Activated CD4-positive, alpha-beta T cell treated with anti-CD3 and anti-CD28 coated beads, Interleukin-2, amount 50 U/mL, for 4 hours (primary cell): Measurements from ENCODE around the gene PLBD2.

Source experiments
- DNase-seq, 2 experiments: peaks; one replicate each; pipeline ENCODE4 v3.0.0-alpha.2; 2020

PLBD2 gene

GRCh38 chr12:113397497-113398197 is 39.3 kb downstream of the PLBD2 start:
- no peak for DNase-seq

- no peak for DNase-seq
These were observed 40.2 kb downstream of the PLBD2 start for GRCh38 chr12:113398346-113399290.

- DNase-seq = no peak
These were observed 41.1 kb downstream of the PLBD2 start for GRCh38 chr12:113399490-113399889.

GRCh38 chr12:113400362-113400761 is 42.0 kb downstream of the PLBD2 start:
- no peak for DNase-seq

GRCh38 chr12:113401066-113402000 is 42.9 kb downstream of the PLBD2 start:
- DNase-seq = no peak

- DNase-seq = no peak
These were observed 44.3 kb downstream of the PLBD2 start for GRCh38 chr12:113402586-113403260.

GRCh38 chr12:113403435-113404415 is 45.3 kb downstream of the PLBD2 start, which contains the start of gene SDS:
Gene SDS (minus strand): TSS chr12:113403887. CDS start chr12:113399708, 4,179 bp downstream.
- no peak for DNase-seq

- DNase-seq = no peak
These were observed 47.3 kb downstream of the PLBD2 start for GRCh38 chr12:113405694-113406093.

GRCh38 chr12:113407931-113408600 is 49.7 kb downstream of the PLBD2 start:
- no peak for DNase-seq

GRCh38 chr12:113408756-113409298 is 50.4 kb downstream of the PLBD2 start:
- DNase-seq = no peak

- no peak for DNase-seq
These were observed 51.2 kb downstream of the PLBD2 start for GRCh38 chr12:113409462-113410124.

- DNase-seq = no peak
These were observed 55.1 kb downstream of the PLBD2 start for GRCh38 chr12:113413488-113413939.

GRCh38 chr12:113414519-113415038 is 56.2 kb downstream of the PLBD2 start:
- no peak for DNase-seq

GRCh38 chr12:113416091-113416754 is 57.8 kb downstream of the PLBD2 start:
- DNase-seq = no peak

GRCh38 chr12:113418213-113418879 is 60.0 kb downstream of the PLBD2 start:
- DNase-seq = no peak

- no peak for DNase-seq
These were observed 62.7 kb downstream of the PLBD2 start for GRCh38 chr12:113420996-113421595.
